Activated gamma-delta T cell treated with anti-CD3 and anti-CD28 coated beads, Interleukin-2, amount 50 U/mL, for 16 hours (primary cell): ENCODE measurements around the gene VPS35L.

Experiments
- DNase-seq: peaks from one replicate; pipeline ENCODE4 v3.0.0-alpha.2; 2020; ENCODE audit warnings: low read depth

Gene VPS35L, protein sequence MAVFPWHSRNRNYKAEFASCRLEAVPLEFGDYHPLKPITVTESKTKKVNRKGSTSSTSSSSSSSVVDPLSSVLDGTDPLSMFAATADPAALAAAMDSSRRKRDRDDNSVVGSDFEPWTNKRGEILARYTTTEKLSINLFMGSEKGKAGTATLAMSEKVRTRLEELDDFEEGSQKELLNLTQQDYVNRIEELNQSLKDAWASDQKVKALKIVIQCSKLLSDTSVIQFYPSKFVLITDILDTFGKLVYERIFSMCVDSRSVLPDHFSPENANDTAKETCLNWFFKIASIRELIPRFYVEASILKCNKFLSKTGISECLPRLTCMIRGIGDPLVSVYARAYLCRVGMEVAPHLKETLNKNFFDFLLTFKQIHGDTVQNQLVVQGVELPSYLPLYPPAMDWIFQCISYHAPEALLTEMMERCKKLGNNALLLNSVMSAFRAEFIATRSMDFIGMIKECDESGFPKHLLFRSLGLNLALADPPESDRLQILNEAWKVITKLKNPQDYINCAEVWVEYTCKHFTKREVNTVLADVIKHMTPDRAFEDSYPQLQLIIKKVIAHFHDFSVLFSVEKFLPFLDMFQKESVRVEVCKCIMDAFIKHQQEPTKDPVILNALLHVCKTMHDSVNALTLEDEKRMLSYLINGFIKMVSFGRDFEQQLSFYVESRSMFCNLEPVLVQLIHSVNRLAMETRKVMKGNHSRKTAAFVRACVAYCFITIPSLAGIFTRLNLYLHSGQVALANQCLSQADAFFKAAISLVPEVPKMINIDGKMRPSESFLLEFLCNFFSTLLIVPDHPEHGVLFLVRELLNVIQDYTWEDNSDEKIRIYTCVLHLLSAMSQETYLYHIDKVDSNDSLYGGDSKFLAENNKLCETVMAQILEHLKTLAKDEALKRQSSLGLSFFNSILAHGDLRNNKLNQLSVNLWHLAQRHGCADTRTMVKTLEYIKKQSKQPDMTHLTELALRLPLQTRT

DNA sequence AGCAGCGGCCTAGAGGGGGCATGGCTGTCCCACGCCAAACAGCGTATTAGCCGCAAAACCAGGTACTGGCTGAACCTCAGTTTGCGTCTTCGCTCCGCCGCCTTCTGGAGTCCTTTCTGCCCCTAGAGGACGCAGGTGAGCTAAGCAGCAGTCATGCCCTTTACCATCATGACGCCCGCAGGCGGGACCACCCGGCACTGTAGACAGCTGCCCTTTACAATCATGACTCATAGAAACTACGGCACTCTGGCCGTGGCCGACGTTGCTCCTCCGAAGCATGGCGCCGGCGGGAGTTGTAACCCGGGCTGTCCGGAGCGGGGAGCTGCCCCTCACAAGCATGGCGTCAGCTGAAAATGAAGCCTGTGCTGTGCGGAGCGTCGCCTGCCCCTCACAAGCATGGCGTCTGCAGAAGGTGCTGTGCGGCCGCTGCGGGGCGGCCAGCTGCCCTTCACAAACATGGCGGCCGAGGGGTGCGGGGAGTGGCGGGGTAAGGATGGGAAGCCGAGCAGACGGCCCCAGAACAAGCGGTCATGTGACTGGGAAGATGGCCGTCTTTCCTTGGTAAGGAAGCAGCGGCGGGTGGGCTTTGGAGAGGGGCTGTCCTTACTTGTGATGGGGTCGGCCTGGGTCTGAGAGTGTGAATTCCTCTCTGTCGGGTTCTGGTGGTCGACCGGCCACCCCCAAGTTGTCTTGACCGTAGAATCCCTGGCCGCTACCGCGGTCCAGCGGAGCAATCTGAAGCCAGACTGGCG is at the start of gene VPS35L:
VPS35L (plus strand) TSS at position 518 of the 752 bp plus-strand sequence; CDS start at position 545, 27 bp downstream.
- peak; percentile 95 for DNase-seq

DNA sequence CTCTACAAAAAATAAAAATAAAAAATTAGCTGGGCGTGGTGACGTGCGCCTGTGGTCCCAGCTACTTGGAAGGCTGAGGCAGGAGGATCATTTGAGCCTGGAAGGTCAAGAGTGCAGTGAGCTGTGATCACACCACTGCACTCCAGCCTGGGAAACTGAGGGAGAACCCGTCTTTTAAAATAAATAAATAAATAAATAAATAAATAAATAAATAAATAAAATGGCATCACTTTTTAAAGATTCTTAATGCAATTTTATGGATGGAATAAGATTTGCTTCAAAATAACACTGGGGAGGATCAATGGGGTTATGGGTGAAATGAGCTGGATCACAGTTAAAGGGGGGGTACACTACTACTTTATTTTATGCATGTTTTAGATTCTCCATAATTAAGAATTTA is 48.5 kb upstream of the VPS35L start:
- no peak for DNase-seq

DNA sequence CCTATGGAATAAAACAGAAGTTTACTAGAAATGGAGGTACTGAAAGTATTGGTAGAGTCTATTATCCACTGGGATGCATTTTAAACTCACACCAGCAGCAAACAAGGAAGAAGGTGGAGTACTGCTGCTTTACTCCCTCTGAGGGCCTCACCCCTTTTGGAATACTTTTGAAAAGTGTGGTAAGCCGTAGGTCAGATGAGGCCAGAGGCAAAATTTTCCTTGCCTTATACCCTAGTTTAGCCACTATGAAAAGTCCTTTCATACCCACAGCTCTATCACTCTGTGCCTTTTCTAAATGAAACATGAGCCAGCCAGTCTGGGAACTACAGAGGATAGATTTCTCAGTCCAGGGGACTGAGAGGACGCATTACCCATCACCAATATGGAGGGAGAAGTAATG is 47.6 kb upstream of the VPS35L start:
- no peak for DNase-seq

DNA sequence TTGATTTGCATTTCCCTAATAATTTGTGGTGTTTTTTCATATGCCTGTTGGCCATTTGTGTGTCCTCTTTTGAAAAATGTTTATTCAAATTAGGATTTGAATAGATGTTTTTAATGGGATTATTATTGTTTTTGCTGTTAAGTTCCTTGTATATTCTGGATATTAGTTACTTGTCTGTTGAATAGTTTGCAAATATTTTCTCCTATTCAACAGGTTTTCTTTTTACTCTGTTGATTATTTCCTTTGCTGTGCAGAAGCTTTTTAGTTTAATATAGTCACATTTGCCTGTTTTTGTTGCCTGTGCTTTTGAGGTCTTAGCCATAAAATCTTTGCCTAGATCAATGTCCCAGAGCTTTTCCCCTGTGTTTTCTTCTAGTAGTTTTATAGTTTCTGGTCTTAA is 43.2 kb upstream of the VPS35L start:
- no peak for DNase-seq

DNA sequence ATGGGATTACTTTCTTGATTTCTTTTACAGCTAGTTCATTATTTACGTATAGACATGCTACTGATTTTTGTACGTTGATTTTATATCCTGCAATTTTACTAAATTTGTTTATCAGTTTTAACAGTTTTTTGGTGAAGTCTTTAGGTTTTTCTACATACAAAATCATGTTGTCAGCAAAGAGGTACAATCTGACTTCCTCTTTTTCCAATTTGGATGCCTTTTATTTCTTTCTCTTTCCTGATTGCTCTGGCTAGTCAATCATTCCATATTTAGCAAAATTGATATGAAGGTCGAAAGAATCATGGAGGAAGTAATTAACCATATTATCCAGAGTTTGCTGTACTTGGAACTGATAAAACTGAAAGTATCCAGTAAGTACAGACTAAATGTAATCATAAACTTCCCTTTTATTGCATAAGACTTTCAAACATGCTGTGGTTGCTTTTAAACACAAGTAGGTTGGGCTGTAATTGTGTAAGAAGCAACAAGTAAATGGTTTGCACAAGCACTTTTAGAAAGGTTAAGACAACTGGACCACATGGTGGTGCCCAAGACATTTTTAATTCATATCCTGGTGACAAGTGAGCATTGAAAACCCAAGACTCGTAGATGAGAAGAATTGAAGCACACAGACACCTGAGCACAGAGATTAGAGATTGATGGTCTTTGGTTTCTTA is 42.0 kb upstream of the VPS35L start:
- no peak for DNase-seq

DNA sequence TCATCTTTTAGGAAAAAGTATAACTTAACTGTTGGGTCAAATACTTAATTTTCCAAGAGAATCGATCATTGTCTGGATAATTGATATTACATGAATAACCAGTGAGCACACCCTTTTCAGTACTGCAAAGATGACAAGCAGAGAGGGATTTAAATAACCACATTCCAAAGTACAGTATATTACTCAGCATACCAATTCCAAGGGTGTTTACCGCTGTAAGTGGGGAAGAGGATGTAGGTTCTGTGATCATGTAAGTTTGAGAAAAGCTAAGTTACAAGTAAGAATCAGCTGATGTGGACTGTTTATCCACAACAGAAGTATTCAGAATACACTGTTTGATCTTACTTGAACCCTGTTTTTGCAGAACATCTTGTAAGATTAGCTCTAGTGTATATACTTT is 39.7 kb upstream of the VPS35L start:
- no peak for DNase-seq

DNA sequence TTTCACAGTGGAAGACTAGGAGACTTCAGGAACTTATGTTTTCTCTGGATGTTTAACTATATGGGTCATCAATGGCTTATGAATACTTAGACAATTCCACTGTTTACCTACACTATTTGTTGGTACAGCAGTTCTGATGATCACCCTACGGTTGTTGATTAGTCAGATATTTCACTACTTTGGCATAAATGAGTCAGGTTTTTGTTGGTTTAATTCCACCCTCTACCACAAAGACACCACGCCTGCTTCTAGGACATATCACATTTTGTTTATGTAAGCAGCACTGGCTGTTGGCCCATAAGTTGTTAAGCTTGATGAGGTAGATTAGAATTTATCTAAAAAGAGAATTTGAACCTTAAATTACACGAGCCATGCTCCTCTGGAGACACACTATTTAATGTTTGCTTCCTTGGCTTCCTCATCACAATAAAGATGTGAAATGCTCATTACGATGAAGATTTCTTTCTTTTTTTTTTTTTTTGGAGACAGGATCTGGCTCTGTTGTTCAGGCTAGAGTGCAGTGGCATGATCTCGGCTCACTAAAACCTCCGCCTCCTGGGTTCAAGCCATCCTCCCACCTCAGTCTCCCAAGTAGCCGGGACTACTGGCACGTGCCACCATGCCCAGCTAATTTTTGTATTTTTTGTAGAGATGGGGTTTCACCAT is 37.9 kb upstream of the VPS35L start:
- DNase-seq: no peak

DNA sequence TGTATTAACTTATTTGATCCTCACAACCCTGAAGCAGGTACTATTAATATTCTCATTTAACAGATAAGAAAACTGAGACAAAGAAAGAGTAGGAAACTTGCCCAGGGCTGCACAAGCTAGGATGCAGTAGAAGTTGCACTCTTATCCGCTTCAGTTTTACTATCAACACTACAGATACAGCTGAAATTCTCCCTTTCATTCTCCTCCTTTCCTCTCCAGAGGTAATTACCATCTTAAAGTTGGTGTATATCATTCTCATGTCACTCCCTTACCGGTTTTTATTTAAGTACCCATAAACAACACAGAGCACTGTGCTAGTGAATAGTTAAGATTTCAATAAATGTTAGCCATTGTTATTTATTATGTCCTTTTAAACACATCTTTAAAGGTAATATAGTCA is 37.1 kb upstream of the VPS35L start:
- DNase-seq: no peak

DNA sequence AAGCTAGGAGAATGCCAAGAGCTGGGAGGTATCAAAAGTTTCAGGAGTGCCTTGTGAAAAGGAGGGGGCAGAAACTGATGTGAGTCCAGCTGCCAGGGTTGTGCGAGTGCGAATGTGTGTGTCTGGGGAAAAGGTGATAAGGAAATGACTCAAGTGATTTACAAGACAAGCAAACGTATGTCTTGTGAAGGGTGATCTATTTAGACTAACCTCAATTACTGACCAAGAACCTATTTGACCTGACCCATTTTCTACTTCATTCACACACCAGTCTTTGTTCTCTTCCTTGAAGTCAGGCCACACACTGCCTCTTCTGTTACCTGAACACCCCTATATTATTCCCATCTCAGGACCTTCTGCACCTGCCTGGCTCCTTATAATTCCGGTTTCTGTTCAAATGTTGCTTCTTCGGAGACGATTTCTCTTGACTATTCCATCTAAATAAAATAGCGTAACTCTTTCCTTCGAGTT is 34.6 kb upstream of the VPS35L start:
- no peak for DNase-seq

DNA sequence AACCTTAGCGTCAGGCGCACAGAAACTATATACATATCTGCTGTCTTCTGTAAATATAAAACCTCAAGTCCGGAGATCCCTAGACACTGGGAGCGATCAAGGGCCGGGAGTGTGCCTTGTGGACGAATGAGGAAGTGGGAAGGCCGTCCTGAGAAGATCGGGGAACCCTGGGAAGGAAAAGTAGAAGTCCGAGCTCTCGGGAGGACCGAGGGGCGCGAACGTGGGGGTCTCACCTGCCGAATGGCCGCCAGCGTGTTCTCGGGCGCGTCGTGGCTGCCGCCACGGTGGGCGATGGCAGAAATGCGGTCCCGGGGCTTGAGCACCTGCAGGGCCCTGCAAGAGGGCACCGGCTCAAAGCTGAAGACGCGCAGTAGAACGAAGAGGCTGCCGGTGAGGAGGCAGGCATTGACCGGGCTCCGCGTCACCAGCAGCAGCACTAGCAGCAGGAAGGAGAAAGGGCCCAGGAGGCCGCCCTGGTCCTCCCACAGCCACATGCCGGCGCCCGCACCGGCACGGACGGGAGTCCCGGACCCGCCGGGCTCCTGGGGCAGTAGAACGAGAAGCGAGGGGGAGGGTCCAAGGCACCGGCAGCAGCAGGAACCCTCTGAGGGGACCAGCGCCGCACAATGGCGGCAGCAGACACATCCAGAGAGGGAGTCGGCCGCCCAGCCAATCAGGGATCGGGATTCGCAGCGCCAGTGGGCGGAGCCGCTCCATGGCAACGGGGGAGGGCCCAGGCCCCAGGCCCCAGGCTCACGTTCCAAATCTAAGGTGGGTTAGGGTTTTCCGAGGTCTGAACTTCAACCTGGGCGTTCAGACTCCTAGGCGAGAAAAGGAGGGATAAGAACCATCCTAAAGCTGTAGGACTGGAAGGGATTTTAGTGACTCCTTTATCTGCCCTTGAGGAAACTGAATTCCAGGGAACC is 33.8 kb upstream of the VPS35L start, which contains the start of gene GDE1:
GDE1 (minus strand) TSS at position 628 of the 926 bp plus-strand sequence; CDS start at position 494, 134 bp downstream.
- DNase-seq: peak; percentile 92

DNA sequence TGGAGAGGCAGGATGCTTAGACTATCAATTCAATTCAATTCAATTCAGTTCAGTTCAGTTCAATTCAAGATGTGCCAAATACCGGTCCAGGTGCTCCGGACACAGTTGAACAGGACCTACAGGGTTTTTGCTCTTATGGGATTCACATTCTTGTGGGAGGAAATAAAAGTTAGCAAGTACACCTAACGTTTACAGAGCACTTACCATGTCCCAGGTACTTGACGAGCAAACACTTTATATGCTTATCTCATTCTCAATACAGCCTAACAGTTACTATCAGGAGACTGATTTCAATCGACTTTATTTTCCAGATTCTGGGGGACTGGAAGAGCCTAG is 33.1 kb upstream of the VPS35L start:
- no peak for DNase-seq

DNA sequence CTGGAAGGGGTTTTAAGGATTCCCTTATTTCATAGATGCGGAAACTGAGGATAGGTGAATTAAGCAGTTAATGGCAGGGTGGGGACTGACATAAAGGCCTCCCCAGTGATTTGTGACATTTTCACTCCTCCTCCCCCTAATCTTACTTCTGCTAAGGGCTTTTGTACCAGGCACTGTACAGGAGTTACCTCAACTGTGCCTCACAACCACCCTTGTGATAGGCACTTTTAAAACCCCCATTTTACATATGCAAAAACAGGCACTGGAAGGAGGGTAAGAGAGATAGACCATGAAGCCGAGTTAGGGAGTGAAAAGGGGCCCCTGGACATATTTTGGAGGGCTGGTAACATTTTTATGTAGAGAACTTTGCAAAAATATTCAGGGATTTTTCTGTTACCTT is 32.7 kb upstream of the VPS35L start:
- no peak for DNase-seq

DNA sequence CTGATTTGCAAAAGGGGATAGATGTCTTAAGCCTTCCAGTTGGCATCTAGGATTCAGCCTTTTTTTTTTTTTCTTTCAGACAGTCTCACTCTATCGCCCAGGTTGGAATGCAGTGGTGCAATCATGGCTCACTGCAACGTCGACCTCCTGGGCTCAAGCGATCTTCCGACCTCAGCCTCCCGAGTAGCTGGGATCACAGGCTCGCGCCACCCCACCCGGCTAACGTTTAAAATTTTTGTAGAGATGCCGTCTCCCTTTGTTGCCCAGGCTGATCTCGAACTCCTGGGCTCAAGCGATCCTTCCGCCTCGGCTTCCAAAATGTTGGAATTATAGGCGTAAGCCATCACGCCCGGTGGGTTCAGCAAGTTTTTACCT is 32.3 kb upstream of the VPS35L start:
- no peak for DNase-seq

DNA sequence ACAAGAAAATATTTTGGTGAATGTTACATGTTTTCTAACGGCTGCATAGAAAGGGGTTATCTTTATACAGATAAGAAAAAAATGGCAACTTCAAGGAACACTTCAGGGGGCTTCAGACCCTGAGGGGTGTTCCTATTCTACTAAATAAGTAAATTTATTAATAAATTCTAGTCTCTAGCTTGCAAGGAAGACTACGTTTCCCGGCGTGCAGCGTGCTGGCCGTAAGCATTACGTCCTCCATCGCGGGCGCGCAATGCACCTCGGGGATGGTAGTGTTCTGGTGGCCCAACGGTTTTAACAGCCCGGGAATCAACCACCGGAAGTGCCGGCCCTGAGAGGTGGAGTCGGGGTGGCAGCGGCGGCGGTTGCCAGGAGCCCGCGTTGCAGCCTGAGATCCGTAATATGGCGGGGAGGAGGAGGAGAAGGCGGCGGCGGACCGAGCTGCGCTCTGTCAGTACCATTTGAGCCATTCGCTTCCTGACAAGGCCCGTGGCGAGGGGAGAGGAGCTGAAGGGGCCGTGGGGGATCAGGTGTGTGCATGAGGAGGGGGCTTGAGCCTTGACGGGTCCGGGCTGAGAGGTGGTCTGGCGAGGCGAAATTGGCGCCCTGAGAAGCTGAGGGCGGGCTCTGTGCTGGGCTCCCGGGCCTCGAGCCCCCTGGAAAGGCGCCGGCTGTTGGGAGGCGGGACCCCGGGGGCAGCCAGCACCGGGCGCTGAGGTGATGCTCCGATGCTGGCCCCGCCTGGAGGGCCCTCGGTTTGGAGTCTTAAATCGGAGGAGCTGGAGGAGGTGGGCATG is 31.7 kb upstream of the VPS35L start, which contains the start of gene CCP110:
CCP110 (plus strand) TSS at position 384 of the 797 bp plus-strand sequence. CDS start 3,940 bp downstream, outside the sequence.
- peak; percentile 88 for DNase-seq

DNA sequence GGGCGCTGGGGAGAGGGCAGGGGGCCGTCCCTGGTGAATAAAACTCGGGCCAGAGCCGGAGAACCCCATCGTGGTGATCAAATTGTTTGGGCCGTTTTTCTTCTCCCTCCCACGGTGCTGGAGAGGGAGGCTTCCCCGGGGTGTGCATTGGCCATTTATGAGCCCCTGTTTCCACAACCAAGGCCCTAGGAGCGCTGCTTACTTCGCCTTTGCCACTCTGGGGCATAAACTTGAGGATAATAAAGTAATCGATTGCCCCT is 31.2 kb upstream of the VPS35L start:
- no peak for DNase-seq

DNA sequence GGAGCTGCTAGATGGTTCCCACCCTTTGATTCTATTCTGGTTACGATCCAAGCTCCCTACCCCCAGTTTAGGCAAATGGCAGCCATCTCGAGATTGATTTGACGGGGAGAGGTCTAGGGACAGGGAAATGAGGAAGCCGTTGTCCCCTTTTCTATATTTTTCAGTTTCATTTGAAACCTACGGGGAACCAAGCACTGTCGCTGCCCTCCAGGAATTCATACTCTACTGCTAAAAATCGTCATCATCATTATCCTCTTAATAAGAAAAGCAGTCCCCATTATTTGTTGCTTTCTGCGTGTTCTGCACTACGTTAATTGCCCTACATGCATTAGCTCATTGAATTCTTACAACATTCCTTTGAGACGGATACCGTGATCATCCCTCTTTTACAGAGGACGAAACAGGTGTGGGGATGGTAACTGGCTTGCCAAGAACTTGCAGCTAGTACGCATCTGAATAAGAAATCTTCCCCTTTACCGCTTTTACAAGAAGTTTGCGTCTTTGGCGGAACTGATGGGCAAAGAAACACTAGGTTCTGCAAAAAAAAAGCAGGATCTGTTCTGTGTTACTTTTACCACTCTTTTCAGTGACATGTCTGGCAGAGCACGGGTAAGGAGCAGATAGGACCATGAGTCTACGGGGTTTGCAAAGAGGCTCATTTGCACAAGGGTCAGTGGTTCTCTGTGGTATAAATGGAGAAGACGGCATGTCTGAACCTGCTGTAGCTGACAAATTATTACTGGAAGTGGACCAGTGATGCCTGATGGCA is 30.7 kb upstream of the VPS35L start:
- no peak for DNase-seq

DNA sequence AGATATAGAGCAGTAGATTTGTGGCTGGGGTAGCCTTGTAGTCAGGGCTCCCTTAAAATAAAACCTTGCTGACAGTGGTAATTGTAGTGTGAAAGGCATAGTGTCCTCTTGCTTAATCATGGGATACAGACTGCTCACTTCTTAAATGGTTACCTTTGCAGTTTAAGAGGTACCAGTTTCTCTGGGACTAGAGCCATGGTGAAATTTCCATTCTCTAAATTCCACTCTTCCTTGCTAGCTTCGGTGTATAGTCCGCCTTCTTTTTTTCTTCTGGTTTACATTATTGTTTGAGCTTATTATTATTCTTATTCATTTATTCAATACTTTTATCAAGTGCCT is 30.1 kb upstream of the VPS35L start:
- no peak for DNase-seq

DNA sequence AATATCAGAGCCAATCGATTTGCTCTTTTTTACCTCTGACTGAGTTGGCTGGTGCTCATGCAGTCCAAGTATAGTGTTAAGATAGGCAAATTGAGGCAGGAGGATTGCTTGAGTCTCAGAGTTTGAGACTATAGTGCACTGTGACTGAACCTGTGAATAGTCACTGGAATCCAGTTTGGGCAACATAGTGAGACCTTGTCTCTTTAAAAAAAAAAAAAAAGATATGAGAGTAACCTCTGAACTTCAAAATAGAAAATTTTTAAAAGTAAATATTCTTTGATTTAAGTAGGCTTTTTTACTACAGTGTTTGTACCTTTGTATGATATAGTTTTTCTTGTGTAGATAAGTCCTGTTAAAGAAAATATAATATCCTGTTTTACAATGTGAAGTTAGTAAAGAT is 28.3 kb upstream of the VPS35L start:
- no peak for DNase-seq

DNA sequence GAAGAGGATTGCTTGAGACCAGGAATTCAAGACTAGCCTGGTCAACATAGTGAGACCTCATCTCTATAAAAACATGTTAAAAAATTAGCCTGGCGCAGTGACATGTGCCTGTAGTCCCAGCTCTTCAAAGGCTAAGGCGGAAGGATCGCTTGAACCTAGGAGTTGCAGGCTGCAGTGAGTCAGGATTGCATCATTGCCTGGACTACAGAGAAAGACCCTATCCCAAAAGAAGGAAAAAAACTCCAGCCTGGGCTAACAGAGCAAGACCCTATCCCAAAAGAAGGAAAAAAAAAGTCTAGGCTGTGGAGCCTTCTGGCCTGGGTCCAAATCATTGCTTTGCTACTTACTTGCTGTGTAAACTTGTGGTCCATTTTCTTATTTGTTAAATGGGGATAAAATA is 26.8 kb upstream of the VPS35L start:
- no peak for DNase-seq
